Prostate gland (tissue), 2 donors: ENCODE results near the gene UPK2. TPM values are rescaled to one million over a fixed set of nuclear protein-coding genes. Genes with fewer than 3 reads are reported as not detected.

Source experiments
- DNase-seq: peaks from one replicate; pipeline ENCODE4 v3.0.0-alpha.2; 2019; ENCODE audit warnings: low spot score
- H3K27ac ChIP-seq, 2 donors: fragments of 200-600 bp; sonication (generic); 2 replicates each; pipeline ENCODE4 v1.5.1; 2017 to 2019
- H3K27me3 ChIP-seq: fragments of 200-600 bp; sonication (generic); replicated peaks from 2 replicates; pipeline ENCODE4 v1.5.1; 2019; ENCODE audit not compliant: insufficient read depth
- H3K36me3 ChIP-seq, 2 donors: fragments of 200-600 bp; sonication (generic); 1 replicate in 1 of 2; 2 replicates in 1 of 2; pipeline versions ENCODE4 v1.5.1 to v1.8.1; 2017 to 2019
- H3K4me1 ChIP-seq: fragments of 200-600 bp; sonication (generic); replicated peaks from 2 replicates; pipeline ENCODE4 v1.5.1; 2019
- H3K4me3 ChIP-seq, 2 donors: fragments of 200-600 bp; sonication (generic); 2 replicates each; pipeline ENCODE4 v1.5.1; 2017 to 2019
- H3K9me3 ChIP-seq: fragments of 200-600 bp; sonication (generic); 2 replicates; pipeline ENCODE4 v1.5.1; 2017
- CTCF ChIP-seq, 4 experiments: fragments of 200-600 bp in 2 of 4; fragments of 450-650 bp in 2 of 4; sonication (generic) in 2 of 4; IDR thresholded peaks; 1 replicate in 3 of 4; 2 replicates in 1 of 4; pipeline ENCODE4 v1.5.1; 2016 to 2019; ENCODE audit warnings: antibody characterized with exemption in 4 of 4, mild to moderate bottlenecking in 2 of 4, moderate library complexity in 2 of 4
- POLR2A ChIP-seq: fragments of 450-650 bp; IDR thresholded peaks from one replicate; pipeline ENCODE4 v1.6.1; 2016; ENCODE audit warnings: antibody characterized with exemption, mild to moderate bottlenecking
- POLR2AphosphoS5 ChIP-seq: sonication (generic); formaldehyde crosslinking; IDR thresholded peaks from one replicate; pipeline ENCODE4 v1.6.1; 2017; ENCODE audit warnings: antibody characterized with exemption
- WGBS: methylation state at CpG from one replicate; pipeline ENCODE4 v1.1.5; 2018; 5-methylcytosine and 5-hydroxymethylcytosine counted together
- intact Hi-C: fragments of 100-400 bp; cut with DNase I; formaldehyde crosslinking; loops from one replicate; pipeline ENCODE4 v1.14.2; 2022
- total RNA-seq, 2 donors: library from RNA; depleted of rRNA; stranded (reverse); fragments of >200 nt; gene quantifications; one replicate each; pipeline ENCODE4 v1.1.0, GENCODE V29; 2016

Gene UPK2
- total RNA-seq, 2 donors from 2014 or later: not detected

GRCh38 chr11:118928870-118929500, 27.1 kb upstream of the UPK2 start:
- intact Hi-C loops: no loop called here
- TF ChIP-seq POLR2A (peak; percentile 39), CTCF (IDR thresholded peaks at IDR 0.05) (peak in 1 of 4 experiments; percentile 2), POLR2AphosphoS5 (no peak)
- H3K4me1 ChIP-seq: peaks cover 7% of the 10 kb centered on the region
- no peaks in the 10 kb centered on the region for H3K9me3 ChIP-seq
- peak; percentile 58 for DNase-seq
- H3K27me3 ChIP-seq: no peaks in the 10 kb centered on the region
- 0% methylated on average over 14 of the region's 26 CpGs for WGBS
- H3K27ac ChIP-seq: peak overlapping the region; percentile 100
- H3K36me3 ChIP-seq: no peaks in the 10 kb centered on the region
- H3K4me3 ChIP-seq: peak overlapping the region; percentile 67 to 77

- Histone ChIP-seq H3K9me3 (no peaks in the 10 kb centered on the region), H3K36me3 (no peaks in the 10 kb centered on the region), H3K4me3 (peak overlapping the region; percentile 67 to 77), H3K27ac (peak overlapping the region; percentile 100), H3K4me1 (peaks cover 7% of the 10 kb centered on the region), H3K27me3 (no peaks in the 10 kb centered on the region)
- intact Hi-C loops: loop anchor here (1.0 to 2.0 kb wide), 2 partner anchors 22 to 139 kb away; partner anchors contain the start of gene DDX6
- TF ChIP-seq POLR2A (peak; percentile 23), CTCF (IDR thresholded peaks at IDR 0.05) (no peak), POLR2AphosphoS5 (peak; percentile 27)
- peak; percentile 91 for DNase-seq
- WGBS: 0% methylated on average over 23 of the region's 26 CpGs
Measured at GRCh38 chr11:118929501-118930093, 26.5 kb upstream of the UPK2 start.

GRCh38 chr11:118930094-118930712, 25.9 kb upstream of the UPK2 start:
- Histone ChIP-seq H3K4me3 (peak overlapping the region; percentile 67 to 77), H3K27ac (peak overlapping the region; percentile 100), H3K4me1 (peaks cover 7% of the 10 kb centered on the region), H3K9me3 (no peaks in the 10 kb centered on the region), H3K27me3 (no peaks in the 10 kb centered on the region), H3K36me3 (no peaks in the 10 kb centered on the region)
- peak; percentile 95 for DNase-seq
- under 1% methylated on average over 20 of the region's 20 CpGs for WGBS
- intact Hi-C loops: loop anchor here (1.0 to 2.0 kb wide), 2 partner anchors 23 to 139 kb away; partner anchors contain the start of gene DDX6
- TF ChIP-seq CTCF (IDR thresholded peaks at IDR 0.05) (peak; percentile 96 to 100 (median 99)), POLR2A (peak; percentile 50), POLR2AphosphoS5 (peak; percentile 94)

GRCh38 chr11:118931571-118931970, 24.5 kb upstream of the UPK2 start:
- no peak for DNase-seq
- intact Hi-C loops: loop anchor here (2.0 kb wide), 1 partner anchor 141 kb away; the partner anchor contains the start of gene DDX6
- H3K4me3 ChIP-seq: no peak overlapping the region
- H3K4me1 ChIP-seq: peaks cover 7% of the 10 kb centered on the region
- no peaks in the 10 kb centered on the region for H3K36me3 ChIP-seq
- no peaks in the 10 kb centered on the region for H3K27me3 ChIP-seq
- no peaks in the 10 kb centered on the region for H3K9me3 ChIP-seq
- TF ChIP-seq POLR2A: no peak
- TF ChIP-seq CTCF (IDR thresholded peaks at IDR 0.05): no peak
- no peak for TF ChIP-seq POLR2AphosphoS5
- H3K27ac ChIP-seq: no peak overlapping the region
